A172 (cell line): ENCODE results near the gene METTL26. TPM values are rescaled to one million over a fixed set of nuclear protein-coding genes. Genes with fewer than 3 reads are reported as not detected.
"Not testable (repeated sequence)": the region's sequence is repeated elsewhere in the genome, so short reads cannot be mapped to it uniquely, and the experiment has no call there.

Experiments
- DNase-seq: peaks from one replicate; pipeline ENCODE4 v3.0.0-alpha.2; 2015; ENCODE audit warnings: low spot score
- total RNA-seq: library from RNA; depleted of rRNA; stranded (reverse); fragments of >200 nt; shearing (Covaris generic); gene quantifications from 2 replicates; pipeline ENCODE4 v1.2.3, GENCODE V29; 2014

The METTL26 gene
- total RNA-seq, 1 experiment from 2014 or later, result 150 TPM

GRCh38 chr16:625117-625976 is 10.8 kb downstream of the METTL26 start:
- no peak for DNase-seq

- DNase-seq, result no peak
Measured at GRCh38 chr16:624526-625070, 11.5 kb downstream of the METTL26 start.

- no peak for DNase-seq
Measured at GRCh38 chr16:622920-623280, 13.2 kb downstream of the METTL26 start.

- DNase-seq, result no peak
Measured at GRCh38 chr16:621526-622105, 14.5 kb downstream of the METTL26 start.

- no peak for DNase-seq
Measured at GRCh38 chr16:620700-621525, 15.2 kb downstream of the METTL26 start.

- no peak for DNase-seq
Measured at GRCh38 chr16:619476-620100, 16.5 kb downstream of the METTL26 start.

- no peak for DNase-seq
Measured at GRCh38 chr16:617855-618254, 18.2 kb downstream of the METTL26 start.

GRCh38 chr16:616733-617586 is 19.1 kb downstream of the METTL26 start:
- no peak for DNase-seq

GRCh38 chr16:615122-615521 is 21.0 kb downstream of the METTL26 start:
- DNase-seq, result no peak

GRCh38 chr16:610513-611381 is 25.4 kb downstream of the METTL26 start:
- DNase-seq, result no peak

- DNase-seq, result no peak
Measured at GRCh38 chr16:609984-610383, 26.1 kb downstream of the METTL26 start.

- DNase-seq, result no peak
Measured at GRCh38 chr16:609316-609715, 26.8 kb downstream of the METTL26 start.

GRCh38 chr16:608019-608418 is 28.1 kb downstream of the METTL26 start:
- DNase-seq, result no peak

- no peak for DNase-seq
Measured at GRCh38 chr16:606656-607307, 29.3 kb downstream of the METTL26 start.

- DNase-seq, result no peak
Measured at GRCh38 chr16:603933-604332, 32.2 kb downstream of the METTL26 start.

GRCh38 chr16:600781-601180 is 35.3 kb downstream of the METTL26 start:
- DNase-seq, result no peak

- DNase-seq, result no peak
Measured at GRCh38 chr16:598823-599739, 37.0 kb downstream of the METTL26 start.

GRCh38 chr16:597655-598054 is 38.5 kb downstream of the METTL26 start:
- DNase-seq, result not testable (repeated sequence)
